Activated CD8-positive, alpha-beta T cell treated with anti-CD3 and anti-CD28 coated beads for 36 hours (primary cell): ENCODE results near the gene CACNB1. TPM values are rescaled to one million over a fixed set of nuclear protein-coding genes. Genes with fewer than 3 reads are reported as not detected.

Experiments
- ATAC-seq: fragments of 200-7000 bp; cut with Tn5 transposase; one replicate; pipeline ENCODE4 v1.10.0; 2021; ENCODE audit warnings: mild to moderate bottlenecking, moderate library complexity
- CTCF ChIA-PET: fragments of 350-600 bp; sonication (Branson Sonifier 250); formaldehyde crosslinking; loops from one replicate; lab custom pipeline; 2021; ENCODE audit warnings: antibody characterized with exemption; lab: Charles Lee
- POLR2A ChIA-PET: fragments of 350-600 bp; sonication (Branson Sonifier 250); formaldehyde crosslinking; loops from one replicate; lab custom pipeline; 2021; ENCODE audit warnings: antibody characterized with exemption; lab: Charles Lee
- DNase-seq: peaks from one replicate; pipeline ENCODE4 v3.0.0-alpha.2; 2020
- H3K27ac Mint-ChIP-seq: one replicate; pipeline ENCODE4 v1.8.0; 2021; ENCODE audit warnings: mild to moderate bottlenecking, mixed read lengths
- H3K27me3 Mint-ChIP-seq: one replicate; pipeline ENCODE4 v1.8.0; 2021; ENCODE audit warnings: mixed read lengths
- H3K36me3 Mint-ChIP-seq: one replicate; pipeline ENCODE4 v1.8.0; 2021; ENCODE audit warnings: low read depth, mixed read lengths
- H3K4me1 Mint-ChIP-seq: one replicate; pipeline ENCODE4 v1.8.0; 2021; ENCODE audit warnings: low read depth, mixed read lengths
- H3K4me3 Mint-ChIP-seq: one replicate; pipeline ENCODE4 v1.8.0; 2021; ENCODE audit warnings: mild to moderate bottlenecking, moderate library complexity, mixed read lengths
- H3K9me3 Mint-ChIP-seq: one replicate; pipeline ENCODE4 v1.8.0; 2021; ENCODE audit warnings: mixed read lengths
- intact Hi-C: fragments of 100-400 bp; cut with micrococcal nuclease; formaldehyde crosslinking; loops from one replicate; pipeline ENCODE4 v1.10.0; 2022
- total RNA-seq, 2 experiments: library from RNA; stranded (reverse); gene quantifications; one replicate each; pipeline ENCODE4 v1.2.3, GENCODE V29; 2021
- TF ChIP-seq, protein P1 (sequence below): fragments of 200-600 bp; IDR thresholded peaks from one replicate; pipeline ENCODE4 v1.8.0; 2022; ENCODE audit warnings: antibody characterized with exemption, mild to moderate bottlenecking

Gene CACNB1
- total RNA-seq, 2 experiments from 2014 or later = 13.1 to 14.2 TPM

DNA sequence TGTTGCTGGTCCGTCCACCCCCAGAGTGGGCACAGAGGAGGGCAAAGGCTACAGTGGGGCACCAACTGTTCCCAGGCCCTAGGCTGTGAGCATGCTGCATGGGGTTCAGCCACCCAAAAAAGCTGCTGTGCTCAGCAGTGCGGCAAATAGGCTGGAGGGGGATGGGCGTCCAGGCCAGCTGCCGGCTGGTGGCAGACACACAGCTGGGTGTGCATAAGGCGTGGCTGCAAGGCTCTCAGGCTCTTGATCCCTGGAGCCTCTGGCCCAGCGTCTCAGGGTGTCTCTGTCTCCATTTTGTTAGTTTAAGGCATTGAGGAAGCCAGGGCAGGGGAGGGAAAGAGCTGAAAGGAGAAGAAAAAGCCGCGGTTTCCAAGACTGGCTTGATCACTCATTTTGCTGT lies 11.4 kb upstream of the CACNB1 start:
- CTCF ChIA-PET = interaction anchor here (0.9 to 27.4 kb wide), 8 partner anchors 9 to 226 kb away, joined by 3 to 516 read pairs (median 14); partner anchors contain the start of genes ARL5C, RPL19 and STAC2
- Mint-ChIP-seq H3K36me3 (peaks cover 13% of the 10 kb centered on the region), H3K9me3 (no peaks in the 10 kb centered on the region), H3K27me3 (no peaks in the 10 kb centered on the region), H3K4me1 (peaks cover 42% of the 10 kb centered on the region), H3K4me3 (peak overlapping the region; percentile 44), H3K27ac (peak overlapping the region; percentile 36)
- intact Hi-C loops = loop anchor here (10.0 kb wide), 1 partner anchor 196 kb away; the partner anchor contains the start of gene FBXL20
- ATAC-seq (peak; percentile 14), DNase-seq (peak; percentile 69)
- TF ChIP-seq, protein P1, sequence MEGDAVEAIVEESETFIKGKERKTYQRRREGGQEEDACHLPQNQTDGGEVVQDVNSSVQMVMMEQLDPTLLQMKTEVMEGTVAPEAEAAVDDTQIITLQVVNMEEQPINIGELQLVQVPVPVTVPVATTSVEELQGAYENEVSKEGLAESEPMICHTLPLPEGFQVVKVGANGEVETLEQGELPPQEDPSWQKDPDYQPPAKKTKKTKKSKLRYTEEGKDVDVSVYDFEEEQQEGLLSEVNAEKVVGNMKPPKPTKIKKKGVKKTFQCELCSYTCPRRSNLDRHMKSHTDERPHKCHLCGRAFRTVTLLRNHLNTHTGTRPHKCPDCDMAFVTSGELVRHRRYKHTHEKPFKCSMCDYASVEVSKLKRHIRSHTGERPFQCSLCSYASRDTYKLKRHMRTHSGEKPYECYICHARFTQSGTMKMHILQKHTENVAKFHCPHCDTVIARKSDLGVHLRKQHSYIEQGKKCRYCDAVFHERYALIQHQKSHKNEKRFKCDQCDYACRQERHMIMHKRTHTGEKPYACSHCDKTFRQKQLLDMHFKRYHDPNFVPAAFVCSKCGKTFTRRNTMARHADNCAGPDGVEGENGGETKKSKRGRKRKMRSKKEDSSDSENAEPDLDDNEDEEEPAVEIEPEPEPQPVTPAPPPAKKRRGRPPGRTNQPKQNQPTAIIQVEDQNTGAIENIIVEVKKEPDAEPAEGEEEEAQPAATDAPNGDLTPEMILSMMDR = no peak
- POLR2A ChIA-PET = interaction anchor here (1.3 to 2.8 kb wide), 8 partner anchors 9 to 56 kb away, joined by 3 to 16 read pairs (median 6); partner anchors contain the start of gene RPL19

DNA sequence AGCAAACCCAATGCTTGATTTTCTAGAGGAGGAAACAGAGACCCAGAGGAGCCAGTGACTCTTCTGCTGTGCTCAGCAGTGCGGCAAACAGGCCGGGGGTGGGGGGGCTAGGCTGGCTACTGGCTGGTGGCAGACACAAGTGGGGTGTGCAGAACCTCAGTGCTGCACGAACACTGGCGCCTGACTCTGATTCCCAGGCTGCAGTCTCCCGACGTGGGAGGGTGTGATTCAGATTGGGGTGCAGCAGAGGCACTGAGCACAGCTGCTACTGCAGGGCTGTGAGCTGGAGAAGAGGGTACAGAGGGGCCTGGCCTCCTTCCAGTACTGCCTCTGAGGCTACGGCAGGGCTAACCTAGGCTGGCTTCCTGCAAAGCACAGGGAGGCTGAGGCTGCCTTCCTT lies 10.7 kb upstream of the CACNB1 start:
- CTCF ChIA-PET = interaction anchor here (0.9 to 27.4 kb wide), 8 partner anchors 11 to 225 kb away, joined by 3 to 516 read pairs (median 14); partner anchors contain the start of gene ARL5C
- ATAC-seq (peak; percentile 21), DNase-seq (peak; percentile 68)
- peaks cover 21% of the 10 kb centered on the region for H3K36me3 Mint-ChIP-seq
- H3K27ac Mint-ChIP-seq = peak overlapping the region; percentile 15
- intact Hi-C loops = loop anchor here (10.0 kb wide), 1 partner anchor 197 kb away; the partner anchor contains the start of gene FBXL20
- POLR2A ChIA-PET = interaction anchor here (0.6 to 2.8 kb wide), 9 partner anchors 8 to 55 kb away, joined by 3 to 16 read pairs (median 6); partner anchors contain the start of gene RPL19
- H3K4me1 Mint-ChIP-seq = peaks cover 46% of the 10 kb centered on the region
- H3K27me3 Mint-ChIP-seq = no peaks in the 10 kb centered on the region
- H3K4me3 Mint-ChIP-seq = peak overlapping the region; percentile 21
- H3K9me3 Mint-ChIP-seq = no peaks in the 10 kb centered on the region
- TF ChIP-seq, protein P1 = no peak

DNA sequence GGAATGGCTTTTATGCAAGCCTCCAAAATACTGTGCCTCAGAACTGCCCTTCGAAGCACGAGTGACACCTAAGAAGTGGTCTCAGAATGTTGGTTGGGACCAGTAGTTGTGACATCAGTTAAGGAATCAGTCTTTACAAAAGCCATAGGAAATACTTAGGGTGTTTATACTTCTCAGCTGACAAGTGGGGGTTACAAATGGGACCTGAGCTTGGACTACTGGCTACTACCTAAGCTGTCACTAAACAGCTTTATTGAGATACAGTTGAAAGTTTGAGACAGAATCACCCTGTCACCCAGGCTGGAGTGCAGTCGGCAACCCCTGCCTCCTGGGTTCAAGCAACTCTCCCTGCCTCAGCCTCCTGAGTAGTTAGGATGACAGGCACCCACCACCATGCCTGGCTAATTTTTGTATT lies 7.7 kb upstream of the CACNB1 start:
- H3K36me3 Mint-ChIP-seq = peaks cover 50% of the 10 kb centered on the region
- no peak overlapping the region for H3K4me3 Mint-ChIP-seq
- DNase-seq = no peak
- no peak for ATAC-seq
- intact Hi-C loops = loop anchor here (10.0 kb wide), 1 partner anchor 200 kb away; the partner anchor contains the start of gene FBXL20
- H3K4me1 Mint-ChIP-seq = peaks cover 57% of the 10 kb centered on the region
- TF ChIP-seq, protein P1 = no peak
- ChIA-PET CTCF (interaction anchor here (2.2 to 27.4 kb wide), 4 partner anchors 30 to 44 kb away, joined by 10 to 516 read pairs (median 113); no protein-coding TSS in a partner anchor), POLR2A (interaction anchor here (0.9 to 5.2 kb wide), 4 partner anchors 9 to 40 kb away, joined by 3 to 39 read pairs (median 16); no protein-coding TSS in a partner anchor)
- H3K27ac Mint-ChIP-seq = peak overlapping the region; percentile 71
- H3K9me3 Mint-ChIP-seq = no peaks in the 10 kb centered on the region
- no peaks in the 10 kb centered on the region for H3K27me3 Mint-ChIP-seq

DNA sequence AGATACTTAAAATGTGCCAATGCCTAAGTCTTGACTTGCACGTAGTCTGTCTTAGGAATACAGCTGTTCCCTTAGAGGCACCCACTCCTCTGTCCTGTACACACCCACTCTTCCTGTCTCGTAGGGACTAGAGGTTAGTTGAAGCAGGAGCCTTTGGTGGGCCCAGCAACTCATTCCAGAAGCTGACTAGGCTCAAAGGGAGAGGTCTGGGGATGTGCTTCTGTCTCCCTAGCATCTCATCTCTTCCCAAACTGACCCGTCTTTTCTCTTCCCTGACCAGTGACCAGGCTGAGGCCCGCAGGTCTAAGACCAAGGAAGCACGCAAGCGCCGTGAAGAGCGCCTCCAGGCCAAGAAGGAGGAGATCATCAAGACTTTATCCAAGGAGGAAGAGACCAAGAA lies 6.8 kb upstream of the CACNB1 start:
- Mint-ChIP-seq H3K4me3 (peak overlapping the region; percentile 28), H3K27ac (peak overlapping the region; percentile 71), H3K36me3 (peaks cover 53% of the 10 kb centered on the region), H3K9me3 (no peaks in the 10 kb centered on the region), H3K4me1 (peaks cover 55% of the 10 kb centered on the region), H3K27me3 (no peaks in the 10 kb centered on the region)
- POLR2A ChIA-PET = interaction anchor here (0.7 to 5.2 kb wide), 8 partner anchors 9 to 41 kb away, joined by 3 to 39 read pairs (median 4); partner anchors contain the start of gene STAC2
- TF ChIP-seq, protein P1 = no peak
- CTCF ChIA-PET = interaction anchor here (1.3 to 27.4 kb wide), 2 partner anchors 31 to 41 kb away, joined by 8 to 516 read pairs; no protein-coding TSS in a partner anchor
- intact Hi-C loops = loop anchor here (10.0 kb wide), 1 partner anchor 201 kb away; the partner anchor contains the start of gene FBXL20
- DNase-seq (no peak), ATAC-seq (no peak)
